22Rv1 (cell line): ENCODE results near the gene RASSF8.

Experiments used
- CTCF ChIP-seq: fragments of 450-650 bp; IDR thresholded peaks from 2 replicates; pipeline ENCODE4 v1.5.1; 2017; ENCODE audit warnings: mild to moderate bottlenecking
- ZFX ChIP-seq: fragments of 450-650 bp; IDR thresholded peaks from 2 replicates; pipeline ENCODE4 v1.6.1; 2017; ENCODE audit warnings: antibody characterized with exemption, borderline replicate concordance

- TF ChIP-seq CTCF (no peak), ZFX (no peak)
Measured at GRCh38 chr12:26030371-26030770, 71.9 kb downstream of the RASSF8 start.
